BE2C (cell line): ENCODE results near the gene RBM5.

Source experiments
- DNase-seq: peaks from one replicate; pipeline ENCODE4 v3.0.0-alpha.2; 2020
- H3K27me3 ChIP-seq: fragments of 250-450 bp; sonication (Bioruptor Pico); 2 replicates; pipeline ENCODE4 v1.5.1; 2020; ENCODE audit warnings: mild to moderate bottlenecking
- H3K36me3 ChIP-seq: fragments of 250-450 bp; sonication (Bioruptor Pico); 2 replicates; pipeline ENCODE4 v1.5.1; 2020; ENCODE audit warnings: mild to moderate bottlenecking
- H3K4me1 ChIP-seq: fragments of 250-450 bp; sonication (Bioruptor Pico); 2 replicates; pipeline ENCODE4 v1.5.1; 2020
- H3K4me3 ChIP-seq: 2 replicates; pipeline ENCODE4 v1.5.1; 2011; ENCODE audit warnings: low read depth, low read length
- H3K9me3 ChIP-seq: fragments of 250-450 bp; sonication (Bioruptor Pico); 2 replicates; pipeline ENCODE4 v1.5.1; 2020
- TF ChIP-seq, protein P1 (sequence below): IDR thresholded peaks from 2 replicates; pipeline ENCODE4 v1.5.1; 2012; ENCODE audit warnings: mild to moderate bottlenecking, low read depth, low read length

The RBM5 gene

DNA sequence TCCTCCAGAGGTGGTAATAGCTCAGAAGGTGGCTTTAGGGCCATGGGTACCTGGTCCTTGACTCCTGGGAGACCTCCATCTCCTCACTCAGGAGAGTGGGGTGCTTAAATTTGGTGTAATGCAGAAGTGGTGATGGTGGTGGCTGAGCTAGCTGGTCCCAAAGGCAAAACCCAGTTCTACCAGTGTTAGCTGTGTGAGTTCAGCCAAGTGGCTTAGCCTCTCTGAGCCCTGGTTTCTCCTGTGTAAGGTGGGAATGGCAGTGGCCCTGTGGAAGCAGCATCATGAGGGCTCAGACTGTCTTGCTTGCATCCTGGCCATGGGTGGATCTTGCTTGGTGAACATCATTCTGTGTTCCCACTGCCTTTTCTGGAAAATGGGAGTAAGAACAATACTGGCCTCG is 75.8 kb downstream of the RBM5 start:
- TF ChIP-seq, protein P1, sequence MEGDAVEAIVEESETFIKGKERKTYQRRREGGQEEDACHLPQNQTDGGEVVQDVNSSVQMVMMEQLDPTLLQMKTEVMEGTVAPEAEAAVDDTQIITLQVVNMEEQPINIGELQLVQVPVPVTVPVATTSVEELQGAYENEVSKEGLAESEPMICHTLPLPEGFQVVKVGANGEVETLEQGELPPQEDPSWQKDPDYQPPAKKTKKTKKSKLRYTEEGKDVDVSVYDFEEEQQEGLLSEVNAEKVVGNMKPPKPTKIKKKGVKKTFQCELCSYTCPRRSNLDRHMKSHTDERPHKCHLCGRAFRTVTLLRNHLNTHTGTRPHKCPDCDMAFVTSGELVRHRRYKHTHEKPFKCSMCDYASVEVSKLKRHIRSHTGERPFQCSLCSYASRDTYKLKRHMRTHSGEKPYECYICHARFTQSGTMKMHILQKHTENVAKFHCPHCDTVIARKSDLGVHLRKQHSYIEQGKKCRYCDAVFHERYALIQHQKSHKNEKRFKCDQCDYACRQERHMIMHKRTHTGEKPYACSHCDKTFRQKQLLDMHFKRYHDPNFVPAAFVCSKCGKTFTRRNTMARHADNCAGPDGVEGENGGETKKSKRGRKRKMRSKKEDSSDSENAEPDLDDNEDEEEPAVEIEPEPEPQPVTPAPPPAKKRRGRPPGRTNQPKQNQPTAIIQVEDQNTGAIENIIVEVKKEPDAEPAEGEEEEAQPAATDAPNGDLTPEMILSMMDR = no peak
- no peaks in the 10 kb centered on the region for H3K9me3 ChIP-seq
- no peak overlapping the region for H3K4me3 ChIP-seq
- no peak for DNase-seq
- no peaks in the 10 kb centered on the region for H3K27me3 ChIP-seq
- peaks cover 3% of the 10 kb centered on the region; the same call in 1 of the 2 replicates for H3K4me1 ChIP-seq
- H3K36me3 ChIP-seq = no peaks in the 10 kb centered on the region

DNA sequence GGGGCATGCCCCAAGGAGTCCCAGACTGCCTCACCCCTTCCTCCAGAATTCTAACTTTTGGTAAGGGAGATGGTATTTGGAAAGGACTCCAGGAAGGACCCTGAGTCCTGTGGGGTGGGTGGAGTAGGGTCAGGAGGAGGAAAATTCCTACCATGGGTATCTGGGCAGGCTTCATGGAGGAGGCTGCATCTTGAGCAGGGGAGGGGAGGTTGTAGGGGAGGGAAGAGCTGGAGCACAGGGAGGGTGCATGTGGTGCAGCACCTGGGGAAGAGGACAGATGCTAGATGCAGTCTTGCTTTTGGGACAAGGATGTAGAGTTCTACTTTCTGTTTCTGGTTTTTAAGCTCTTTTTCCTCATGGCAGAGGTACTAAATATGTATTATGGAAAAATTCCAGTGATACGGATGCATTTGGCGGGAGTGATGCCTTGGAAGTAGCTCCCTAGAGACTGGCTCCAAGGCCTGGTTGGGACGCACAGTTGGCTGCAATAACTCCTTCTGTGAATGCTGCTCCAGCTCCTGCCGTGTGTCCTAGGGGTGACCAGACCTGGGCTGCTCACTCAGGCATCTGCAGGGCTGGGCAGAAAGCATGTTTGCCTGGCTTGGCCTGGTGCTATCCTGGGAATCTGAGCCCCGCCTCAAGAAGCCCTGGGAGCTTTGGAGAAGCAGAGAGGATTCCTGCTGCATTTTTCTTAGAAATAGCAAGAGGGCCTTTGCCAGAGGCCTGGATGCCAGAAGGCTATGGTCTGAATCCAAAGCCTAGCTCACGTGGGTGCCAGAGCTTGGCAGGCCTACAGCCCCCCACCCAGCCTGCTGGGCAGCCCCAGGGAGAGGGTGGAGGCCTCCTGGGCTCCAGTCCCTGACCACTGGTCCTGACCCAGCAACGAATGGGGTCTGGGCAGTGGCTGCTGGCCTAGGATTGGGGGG is 76.5 kb downstream of the RBM5 start:
- Histone ChIP-seq H3K27me3 (no peaks in the 10 kb centered on the region), H3K4me3 (no peak overlapping the region), H3K4me1 (peaks cover 3% of the 10 kb centered on the region; the same call in 1 of the 2 replicates), H3K9me3 (no peaks in the 10 kb centered on the region), H3K36me3 (no peaks in the 10 kb centered on the region)
- TF ChIP-seq, protein P1 = no peak
- DNase-seq = peak; percentile 43

DNA sequence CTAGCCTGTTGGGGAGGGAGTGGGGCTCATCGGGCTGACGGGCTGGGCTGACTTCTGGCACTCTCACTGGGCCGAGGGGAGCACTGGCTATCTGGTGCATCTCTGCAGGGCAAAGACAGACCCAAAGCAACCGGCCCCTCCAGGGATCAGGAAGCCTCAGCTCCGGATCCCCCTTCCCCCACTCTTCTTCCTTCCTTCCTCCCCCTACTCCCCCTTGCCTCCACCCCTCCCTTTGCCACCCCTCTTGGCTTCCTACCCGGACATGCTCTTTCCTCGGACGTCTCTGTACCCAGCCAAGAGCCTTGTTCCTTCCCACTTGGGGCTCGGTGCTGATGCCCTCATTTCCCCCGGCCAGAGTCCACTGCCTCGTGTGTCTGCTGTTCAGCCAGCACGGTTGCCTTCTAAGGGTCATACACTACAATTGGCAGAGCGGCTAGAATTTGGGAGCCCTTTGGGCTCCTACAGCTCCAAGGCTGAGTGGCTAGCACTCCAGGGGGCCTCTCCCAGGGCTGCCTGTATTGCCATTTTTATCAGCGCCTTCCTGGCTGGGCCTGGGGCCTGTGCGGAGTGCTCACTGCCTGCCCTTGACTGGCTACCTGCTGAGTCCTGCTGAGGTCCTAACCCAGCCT is 77.3 kb downstream of the RBM5 start:
- H3K36me3 ChIP-seq = no peaks in the 10 kb centered on the region
- TF ChIP-seq, protein P1 = no peak
- no peak for DNase-seq
- H3K9me3 ChIP-seq = no peaks in the 10 kb centered on the region
- peaks cover 3% of the 10 kb centered on the region; the same call in 1 of the 2 replicates for H3K4me1 ChIP-seq
- H3K27me3 ChIP-seq = no peaks in the 10 kb centered on the region
- H3K4me3 ChIP-seq = no peak overlapping the region

DNA sequence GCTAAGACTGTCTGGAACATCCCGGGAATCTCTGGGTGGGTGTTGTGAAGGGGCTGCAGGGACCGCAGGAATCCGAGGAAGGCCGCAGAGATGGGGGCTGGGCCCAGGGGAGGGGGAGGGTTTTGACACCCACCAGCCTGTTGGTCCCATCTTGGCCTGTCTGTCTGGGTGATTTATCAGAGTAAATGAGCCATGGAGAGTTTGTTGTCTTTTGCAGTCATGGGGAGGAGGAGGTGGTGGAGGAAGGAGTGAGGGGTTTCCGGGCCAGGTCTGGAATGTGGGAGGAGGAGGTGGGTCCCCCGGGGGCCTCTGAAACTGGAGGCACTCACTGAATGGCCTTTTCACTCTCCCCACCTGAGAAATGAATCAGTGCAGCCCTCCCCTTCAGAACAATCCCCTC is 77.9 kb downstream of the RBM5 start:
- TF ChIP-seq, protein P1 = no peak
- peaks cover 3% of the 10 kb centered on the region; the same call in 1 of the 2 replicates for H3K4me1 ChIP-seq
- H3K9me3 ChIP-seq = no peaks in the 10 kb centered on the region
- H3K4me3 ChIP-seq = no peak overlapping the region
- H3K36me3 ChIP-seq = no peaks in the 10 kb centered on the region
- no peak for DNase-seq
- no peaks in the 10 kb centered on the region for H3K27me3 ChIP-seq

DNA sequence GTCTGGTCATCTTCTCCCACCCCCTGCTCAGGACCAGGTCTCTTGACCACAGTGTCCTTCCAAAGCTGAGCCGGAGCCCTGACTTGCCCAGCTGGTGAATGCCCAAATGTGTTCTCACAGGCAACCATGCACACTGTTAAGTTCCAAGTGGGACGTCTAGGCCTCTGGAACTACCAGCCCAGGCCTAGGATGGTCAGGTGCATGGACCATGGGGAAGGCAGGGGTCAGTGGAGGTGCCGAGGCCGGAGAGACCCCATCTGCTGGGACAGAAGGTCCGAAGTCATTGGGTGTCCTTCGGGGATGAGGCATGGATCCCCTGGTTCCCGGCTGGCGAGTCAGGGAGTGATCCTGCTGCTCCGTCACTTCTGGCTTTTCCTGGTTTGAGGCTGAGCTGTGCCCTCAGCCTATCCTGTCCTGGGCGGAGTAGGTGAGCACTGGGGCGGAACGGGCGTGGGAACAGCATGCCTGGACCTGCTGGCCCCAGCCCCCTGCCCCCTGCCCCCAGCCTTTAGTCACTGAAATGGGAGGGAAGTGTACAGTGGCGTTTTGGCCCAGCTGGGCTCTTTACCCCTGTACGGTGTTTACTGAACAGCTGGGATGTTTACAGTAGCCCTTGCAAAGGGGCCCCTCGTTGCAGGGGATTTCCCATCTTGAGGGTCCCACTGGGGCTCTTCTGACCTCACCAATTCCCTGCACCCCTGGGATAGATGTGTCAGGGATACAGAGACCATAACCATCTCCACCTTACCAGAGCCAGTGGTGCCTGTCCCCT is 78.5 kb downstream of the RBM5 start:
- no peak for DNase-seq
- Histone ChIP-seq H3K4me3 (no peak overlapping the region), H3K4me1 (peaks cover 3% of the 10 kb centered on the region; the same call in 1 of the 2 replicates), H3K27me3 (no peaks in the 10 kb centered on the region), H3K36me3 (no peaks in the 10 kb centered on the region), H3K9me3 (no peaks in the 10 kb centered on the region)
- TF ChIP-seq, protein P1 = no peak
